Measurements from ENCODE around the gene COX4I1. TPM values are rescaled to one million over a fixed set of nuclear protein-coding genes. Genes with fewer than 3 reads are reported as not detected.

Gene COX4I1
- total RNA-seq, 1 donor from 2014 or later = 459 TPM

- Histone ChIP-seq H3K79me2 (ENCODE audit: insufficient read depth, low read length) (peaks cover 98% of the 10 kb centered on the region), H3K27me3 (ENCODE audit: insufficient read depth, low read length) (no peaks in the 10 kb centered on the region), H3K36me3 (ENCODE audit: insufficient read depth, low read length) (peaks cover 31% of the 10 kb centered on the region), H3K27ac (ENCODE audit: low read depth, low read length) (peak overlapping the region; percentile 90), H3K4me3 (ENCODE audit: insufficient read depth, low read depth, low read length) (peak overlapping the region; percentile 94), H2AFZ (ENCODE audit: low read depth, low read length) (peak overlapping the region; percentile 70), H3K9me3 (ENCODE audit: insufficient read depth, low read depth, low read length) (no peaks in the 10 kb centered on the region), H3K4me1 (ENCODE audit: insufficient read depth, low read length) (peaks cover 7% of the 10 kb centered on the region), H3K4me2 (ENCODE audit: low read length) (peak overlapping the region; percentile 98), H3K9ac (ENCODE audit: low read length) (peak overlapping the region; percentile 93), H4K20me1 (ENCODE audit: insufficient read depth, low read length) (peaks cover 86% of the 10 kb centered on the region)
- Mint-ChIP-seq H3K27ac (ENCODE audit: unreplicated experiment) (peak overlapping the region; percentile 94), H3K27me3 (ENCODE audit: low read depth, unreplicated experiment) (no peaks in the 10 kb centered on the region), H3K9me3 (ENCODE audit: unreplicated experiment) (no peaks in the 10 kb centered on the region), H3K36me3 (ENCODE audit: low read depth, unreplicated experiment) (peaks cover 23% of the 10 kb centered on the region), H3K4me1 (ENCODE audit: low read depth, unreplicated experiment) (peaks cover 26% of the 10 kb centered on the region), H3K4me3 (ENCODE audit: unreplicated experiment) (peak overlapping the region; percentile 97)
- DNase-seq (ENCODE audit: low read depth) = peak; percentile 2
- no peak for FAIRE-seq
- TF ChIP-seq EZH2 (IDR thresholded peaks at IDR 0.05; ENCODE audit: insufficient read depth, low read length) (no peak), CTCF (IDR thresholded peaks at IDR 0.05; ENCODE audit: insufficient read depth, low read depth, low read length) (no peak)
Observed at GRCh38 chr16:85798283-85798776, 1.2 kb upstream of the COX4I1 start.

- peaks cover 25% of the 10 kb centered on the region for H3K4me1 Mint-ChIP-seq (ENCODE audit: low read depth, unreplicated experiment)
- Histone ChIP-seq H2AFZ (ENCODE audit: low read depth, low read length) (peak overlapping the region; percentile 70), H3K36me3 (ENCODE audit: insufficient read depth, low read length) (peaks cover 34% of the 10 kb centered on the region), H3K4me1 (ENCODE audit: insufficient read depth, low read length) (peaks cover 7% of the 10 kb centered on the region), H4K20me1 (ENCODE audit: insufficient read depth, low read length) (peaks cover 86% of the 10 kb centered on the region), H3K9ac (ENCODE audit: low read length) (peak overlapping the region; percentile 93), H3K79me2 (ENCODE audit: insufficient read depth, low read length) (peaks cover 98% of the 10 kb centered on the region), H3K9me3 (ENCODE audit: insufficient read depth, low read depth, low read length) (no peaks in the 10 kb centered on the region), H3K4me2 (ENCODE audit: low read length) (peak overlapping the region; percentile 98), H3K27me3 (ENCODE audit: insufficient read depth, low read length) (no peaks in the 10 kb centered on the region), H3K4me3 (ENCODE audit: insufficient read depth, low read depth, low read length) (peak overlapping the region; percentile 94), H3K27ac (ENCODE audit: low read depth, low read length) (peak overlapping the region; percentile 90)
- H3K27ac Mint-ChIP-seq (ENCODE audit: unreplicated experiment) = peak overlapping the region; percentile 94
- peaks cover 27% of the 10 kb centered on the region for H3K36me3 Mint-ChIP-seq (ENCODE audit: low read depth, unreplicated experiment)
- FAIRE-seq (no peak), DNase-seq (ENCODE audit: low read depth) (peak; percentile 16)
- H3K4me3 Mint-ChIP-seq (ENCODE audit: unreplicated experiment) = peak overlapping the region; percentile 97
- H3K27me3 Mint-ChIP-seq (ENCODE audit: low read depth, unreplicated experiment) = no peaks in the 10 kb centered on the region
- no peaks in the 10 kb centered on the region for H3K9me3 Mint-ChIP-seq (ENCODE audit: unreplicated experiment)
- TF ChIP-seq EZH2 (IDR thresholded peaks at IDR 0.05; ENCODE audit: insufficient read depth, low read length) (no peak), CTCF (IDR thresholded peaks at IDR 0.05; ENCODE audit: insufficient read depth, low read depth, low read length) (no peak)
Observed at GRCh38 chr16:85798901-85799496, 496 bp upstream of the COX4I1 start.

GRCh38 chr16:85800321-85800669 lies 800 bp downstream of the COX4I1 start:
- H3K4me1 Mint-ChIP-seq (ENCODE audit: low read depth, unreplicated experiment) = peaks cover 21% of the 10 kb centered on the region
- H3K4me1 ChIP-seq (ENCODE audit: insufficient read depth, low read length) = peaks cover 7% of the 10 kb centered on the region
- peak overlapping the region; percentile 95 for H3K4me3 Mint-ChIP-seq (ENCODE audit: unreplicated experiment)
- H3K27ac Mint-ChIP-seq (ENCODE audit: unreplicated experiment) = peak overlapping the region; percentile 87
- H3K9ac ChIP-seq (ENCODE audit: low read length) = peak overlapping the region; percentile 93
- H3K4me2 ChIP-seq (ENCODE audit: low read length) = peak overlapping the region; percentile 98
- peaks cover 85% of the 10 kb centered on the region for H3K79me2 ChIP-seq (ENCODE audit: insufficient read depth, low read length)
- H3K36me3 ChIP-seq (ENCODE audit: insufficient read depth, low read length) = peaks cover 39% of the 10 kb centered on the region
- peak overlapping the region; percentile 90 for H3K27ac ChIP-seq (ENCODE audit: low read depth, low read length)
- no peak for TF ChIP-seq EZH2 (IDR thresholded peaks at IDR 0.05; ENCODE audit: insufficient read depth, low read length)
- TF ChIP-seq CTCF (IDR thresholded peaks at IDR 0.05; ENCODE audit: insufficient read depth, low read depth, low read length) = no peak
- peak; percentile 15 for DNase-seq (ENCODE audit: low read depth)
- peak overlapping the region; percentile 70 for H2AFZ ChIP-seq (ENCODE audit: low read depth, low read length)
- no peaks in the 10 kb centered on the region for H3K9me3 Mint-ChIP-seq (ENCODE audit: unreplicated experiment)
- FAIRE-seq = no peak
- H3K27me3 Mint-ChIP-seq (ENCODE audit: low read depth, unreplicated experiment) = no peaks in the 10 kb centered on the region
- H3K36me3 Mint-ChIP-seq (ENCODE audit: low read depth, unreplicated experiment) = peaks cover 32% of the 10 kb centered on the region
- no peaks in the 10 kb centered on the region for H3K9me3 ChIP-seq (ENCODE audit: insufficient read depth, low read depth, low read length)
- H4K20me1 ChIP-seq (ENCODE audit: insufficient read depth, low read length) = peaks cover 82% of the 10 kb centered on the region
- H3K4me3 ChIP-seq (ENCODE audit: insufficient read depth, low read depth, low read length) = peak overlapping the region; percentile 94
- no peaks in the 10 kb centered on the region for H3K27me3 ChIP-seq (ENCODE audit: insufficient read depth, low read length)

Measured in astrocyte (in vitro differentiated cells and primary cell).